Ureter (tissue), 1 donor: Measurements from ENCODE around the gene RPS8. TPM values are rescaled to one million over a fixed set of nuclear protein-coding genes. Genes with fewer than 3 reads are reported as not detected.
"Not testable (repeated sequence)": the region's sequence is repeated elsewhere in the genome, so short reads cannot be mapped to it uniquely, and the experiment has no call there.

ENCODE experiments used
- DNase-seq: peaks from one replicate; pipeline ENCODE4 v3.0.0-alpha.2; 2020; ENCODE audit warnings: low spot score
- total RNA-seq: library from RNA; stranded (reverse); gene quantifications from one replicate; pipeline ENCODE4 v1.2.4, GENCODE V29; 2023
- donor health status: DM: yes; HTN: yes; CAD: no.

The RPS8 gene
- 2,312 TPM for total RNA-seq

DNA sequence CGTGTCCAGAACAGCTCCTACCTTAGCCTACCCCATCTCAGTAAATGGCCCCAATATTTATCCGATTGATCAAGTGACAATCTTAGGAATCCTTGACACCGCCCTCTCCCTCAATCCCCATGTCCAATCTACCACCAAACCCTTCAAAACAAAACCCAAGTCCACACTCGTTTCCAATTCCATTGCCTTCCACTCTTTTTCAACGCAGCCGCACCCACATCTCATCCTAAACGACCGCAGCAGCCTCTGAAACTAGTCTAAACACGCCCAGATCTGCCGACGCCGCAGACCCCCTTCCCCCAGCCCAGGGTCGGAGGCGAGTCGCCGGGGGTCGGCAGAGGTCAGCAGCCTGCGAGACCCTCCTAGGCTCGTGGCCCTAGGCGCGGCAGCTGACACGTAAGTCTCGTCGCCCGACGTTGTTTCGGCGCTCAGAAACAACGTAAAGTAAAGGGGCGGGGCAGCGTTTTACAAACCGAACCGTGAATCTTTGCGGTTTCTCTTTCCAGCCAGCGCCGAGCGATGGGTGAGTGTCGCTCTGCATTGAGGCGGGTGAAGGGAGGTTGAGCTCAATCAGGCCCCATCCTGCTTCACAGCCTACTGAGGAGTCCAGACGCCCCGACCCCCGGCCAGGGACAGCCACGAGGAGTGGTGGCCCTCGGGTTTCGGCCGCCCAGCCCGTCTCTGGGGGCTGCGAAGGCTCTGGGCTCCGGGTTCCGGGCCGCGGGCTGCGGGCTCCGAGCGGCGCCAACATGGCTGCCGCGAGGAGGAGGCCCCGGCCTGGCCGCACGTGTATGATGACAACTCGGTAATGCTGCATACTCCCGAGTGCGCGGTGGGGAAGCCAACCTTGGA is at the start of gene RPS8:
Gene RPS8, plus strand, starts transcription at position 463 of the 852 bp plus-strand sequence. Its CDS starts 57 bp downstream, at position 520.
- DNase-seq, result peak; percentile 95

DNA sequence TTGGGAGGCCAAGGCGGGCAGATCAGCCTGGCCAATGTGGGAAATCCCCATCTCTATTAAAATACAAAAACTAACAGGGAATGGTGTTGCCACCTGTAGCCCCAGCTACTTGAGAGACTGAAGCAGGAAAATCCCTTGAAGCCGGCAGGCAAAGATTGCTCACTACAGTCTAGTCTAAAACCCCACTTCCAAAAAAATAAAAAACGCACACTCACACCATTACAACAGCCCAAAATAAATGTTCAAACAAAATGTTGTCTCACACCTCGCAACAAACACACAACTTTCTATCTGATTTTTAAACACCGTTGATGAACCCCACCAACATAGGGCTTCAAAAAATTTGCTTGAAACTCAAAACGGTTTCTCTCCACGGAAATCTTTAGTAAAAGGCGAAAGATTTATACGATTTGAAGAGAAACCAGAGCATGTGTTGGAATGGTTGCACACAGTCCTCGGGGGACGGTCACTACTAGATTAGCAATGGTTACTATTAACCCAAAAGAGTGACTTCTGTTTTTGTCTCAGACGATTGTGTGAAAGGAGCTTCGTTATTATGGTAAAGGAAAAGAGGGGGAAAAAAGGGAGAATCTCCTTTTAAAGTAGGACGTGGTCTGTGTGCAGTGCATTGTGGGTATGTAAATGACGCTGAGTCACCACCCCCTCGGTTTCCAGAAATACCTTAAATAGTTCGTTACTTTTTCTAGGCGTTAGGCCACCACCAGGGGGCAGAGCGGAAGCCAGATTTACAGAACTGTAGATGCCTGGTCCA is 44.4 kb upstream of the RPS8 start, which contains the start of gene RNU5D-1:
Gene RNU5D-1, minus strand, starts transcription at position 430 of the 772 bp plus-strand sequence.
- DNase-seq, result peak; percentile 96

DNA sequence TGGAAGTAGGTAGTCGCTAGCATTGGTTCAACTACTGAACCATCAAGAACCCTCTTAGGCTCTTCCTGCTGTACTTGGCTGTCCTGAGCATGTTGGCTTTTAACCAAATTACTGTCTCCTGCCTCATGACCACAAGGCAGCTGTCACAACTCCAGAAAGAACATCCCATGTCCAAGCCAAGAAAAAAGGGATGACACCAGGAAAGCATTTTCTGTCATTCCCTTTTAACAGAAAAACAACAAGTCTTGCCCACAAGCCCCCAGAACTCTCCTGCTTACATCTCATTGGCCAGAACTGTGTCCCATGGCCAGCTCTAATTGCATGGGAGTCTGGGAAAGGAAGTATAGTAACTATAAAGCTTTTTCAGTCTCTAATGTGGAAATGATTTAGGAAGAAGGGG is 42.0 kb upstream of the RPS8 start:
- DNase-seq, result no peak

DNA sequence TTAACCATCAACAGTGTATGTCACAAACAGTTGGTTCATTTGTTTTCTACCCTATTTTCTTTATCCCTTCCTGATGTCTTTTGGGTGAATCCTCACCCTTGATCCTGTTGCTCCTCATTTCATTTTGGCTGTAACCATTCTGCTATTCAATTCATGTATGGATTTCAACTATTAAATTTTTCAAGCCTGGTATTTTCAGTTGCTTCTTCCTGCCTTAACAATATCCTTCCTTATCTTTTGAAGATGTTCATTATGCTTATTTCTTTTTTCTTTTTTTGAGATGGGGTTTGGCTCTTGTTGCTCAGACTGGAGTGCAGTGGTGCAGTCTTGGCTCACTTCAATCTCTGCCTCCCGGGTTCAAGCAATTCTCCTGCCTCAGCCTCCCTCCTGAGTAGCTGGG is 41.6 kb upstream of the RPS8 start:
- DNase-seq, result no peak

DNA sequence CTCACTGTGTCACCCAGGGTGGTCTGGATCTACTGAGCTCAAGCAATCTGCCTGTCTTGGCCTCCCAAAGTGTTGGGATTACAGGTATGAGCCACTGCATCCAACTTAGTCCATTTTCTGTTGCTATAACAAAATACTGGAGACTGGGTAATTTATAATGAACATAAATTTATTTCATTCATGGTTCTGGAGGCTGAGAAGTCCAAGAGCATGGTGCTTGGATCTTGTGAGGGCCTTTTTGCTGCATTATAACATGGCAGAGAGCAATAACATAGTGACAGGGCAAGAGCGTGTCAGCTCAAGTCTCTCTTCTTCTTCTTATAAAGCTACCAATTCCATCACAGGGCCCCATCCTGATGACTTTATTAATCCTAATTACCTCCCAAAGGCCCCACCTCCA is 39.3 kb upstream of the RPS8 start:
- no peak for DNase-seq

DNA sequence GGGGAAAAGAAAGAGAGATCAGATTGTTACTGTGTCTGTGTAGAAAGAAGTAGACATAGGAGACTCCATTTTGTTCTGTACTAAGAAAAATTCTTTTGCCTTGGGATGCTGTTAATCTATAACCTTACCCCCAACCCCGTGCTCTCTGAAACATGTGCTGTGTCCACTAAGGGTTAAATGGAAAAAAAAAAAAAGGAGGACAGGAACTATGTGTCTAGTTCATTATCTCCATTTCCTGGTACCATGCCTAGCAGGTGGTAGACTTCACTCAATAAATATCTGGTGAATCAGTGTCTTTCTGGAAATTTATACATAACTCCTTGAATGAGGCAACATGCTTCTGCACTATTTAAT is 36.4 kb upstream of the RPS8 start:
- DNase-seq, result not testable (repeated sequence)

DNA sequence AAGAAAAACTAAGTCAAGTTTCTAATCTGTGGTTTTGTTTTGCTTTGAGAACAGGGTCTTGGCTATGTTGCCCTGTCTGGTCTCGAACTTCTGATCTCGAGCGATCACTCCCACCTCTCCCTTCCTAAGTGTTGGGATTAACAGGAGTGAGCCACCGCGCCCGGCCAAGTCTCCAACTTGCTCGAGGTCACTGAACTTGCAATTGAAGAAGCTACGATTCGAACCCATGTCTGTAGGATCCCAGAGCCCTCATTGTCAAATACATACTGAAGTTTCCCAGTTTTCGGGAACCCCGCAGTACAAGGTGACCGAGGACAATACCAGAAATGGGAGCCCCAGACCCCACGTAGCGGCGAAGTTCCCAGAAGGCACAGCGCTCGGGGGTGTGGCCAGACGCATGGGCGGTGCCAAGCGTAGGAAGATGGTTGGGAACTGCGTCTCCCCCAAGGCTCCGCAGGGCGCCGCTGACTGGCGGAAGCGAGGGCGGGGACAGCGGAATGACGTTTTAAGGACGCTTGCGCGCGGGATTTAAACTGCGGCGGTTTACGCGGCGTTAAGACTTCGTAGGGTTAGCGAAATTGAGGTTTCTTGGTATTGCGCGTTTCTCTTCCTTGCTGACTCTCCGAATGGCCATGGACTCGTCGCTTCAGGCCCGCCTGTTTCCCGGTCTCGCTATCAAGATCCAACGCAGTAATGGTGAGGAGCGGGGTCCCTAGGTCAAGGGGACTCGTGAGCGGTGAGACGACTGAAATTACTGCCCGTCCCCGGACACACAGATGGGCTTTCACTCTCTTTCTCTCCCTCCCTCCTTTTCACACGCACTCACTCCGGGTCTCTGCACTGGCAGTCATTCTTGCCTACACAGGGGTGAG is 35.8 kb upstream of the RPS8 start, which contains the start of gene KIF2C:
Gene KIF2C, plus strand, starts transcription at position 531 of the 872 bp plus-strand sequence. Its CDS starts 96 bp downstream, at position 627.
- DNase-seq, result peak; percentile 97

DNA sequence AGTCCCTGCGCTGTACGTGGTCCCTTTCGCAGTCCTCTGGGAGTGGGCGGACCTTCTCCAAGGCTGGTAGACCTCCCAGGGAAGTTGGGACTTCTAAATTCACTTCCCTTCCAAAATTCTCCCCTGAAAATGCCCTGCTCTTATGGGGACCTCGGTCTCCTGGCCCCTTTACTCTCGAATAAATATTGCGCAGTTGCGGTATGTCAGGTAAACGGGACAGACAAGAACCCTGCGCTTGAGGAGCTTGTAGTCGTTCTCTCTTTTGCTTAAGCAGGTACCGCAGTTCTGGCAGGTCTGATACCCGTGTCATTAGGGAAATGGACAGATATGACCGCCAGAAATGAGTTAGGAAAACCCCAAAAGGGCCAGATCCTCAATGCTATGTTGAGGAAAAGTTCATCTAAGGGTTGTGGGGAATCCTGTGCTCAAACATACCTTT is 35.1 kb upstream of the RPS8 start:
- no peak for DNase-seq

DNA sequence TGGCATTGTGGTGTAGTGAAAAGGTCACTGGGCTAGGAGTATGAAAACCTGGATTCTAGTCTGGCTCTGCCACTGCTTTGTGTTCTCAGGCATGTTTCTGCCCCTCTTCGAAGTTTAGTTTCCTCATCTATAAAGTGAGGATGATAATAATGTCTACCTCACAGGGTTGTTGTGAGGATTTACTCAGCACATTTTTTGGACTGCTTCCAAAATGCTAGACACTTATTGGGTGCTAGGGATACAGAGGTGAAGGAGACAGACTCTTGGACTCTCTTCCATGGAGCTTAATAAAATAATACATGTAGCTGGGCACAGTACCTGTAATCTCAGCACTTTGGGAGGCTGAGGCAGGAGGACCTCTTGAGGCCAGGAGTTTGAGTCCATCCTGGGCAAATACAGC is 32.1 kb upstream of the RPS8 start:
- DNase-seq, result no peak

DNA sequence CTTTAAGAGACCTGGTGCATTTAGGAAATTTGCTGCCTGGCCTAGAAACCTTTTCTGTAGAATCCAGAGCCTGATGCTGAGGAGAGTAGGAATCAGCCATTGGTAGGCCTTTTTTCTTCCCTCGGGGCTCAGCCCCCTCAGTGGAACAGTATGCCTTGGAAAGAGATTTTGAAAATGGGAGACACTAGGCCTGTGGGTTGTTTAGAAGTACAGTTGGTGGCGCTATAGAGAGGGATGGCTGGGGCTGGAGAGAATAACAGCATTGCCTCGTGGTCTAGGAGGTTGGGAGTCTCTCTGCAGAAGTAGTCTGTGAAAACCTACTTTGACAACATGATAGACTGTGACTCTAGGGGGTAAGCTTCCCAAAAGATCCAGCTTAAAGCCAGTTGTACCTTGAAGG is 27.5 kb upstream of the RPS8 start:
- no peak for DNase-seq

DNA sequence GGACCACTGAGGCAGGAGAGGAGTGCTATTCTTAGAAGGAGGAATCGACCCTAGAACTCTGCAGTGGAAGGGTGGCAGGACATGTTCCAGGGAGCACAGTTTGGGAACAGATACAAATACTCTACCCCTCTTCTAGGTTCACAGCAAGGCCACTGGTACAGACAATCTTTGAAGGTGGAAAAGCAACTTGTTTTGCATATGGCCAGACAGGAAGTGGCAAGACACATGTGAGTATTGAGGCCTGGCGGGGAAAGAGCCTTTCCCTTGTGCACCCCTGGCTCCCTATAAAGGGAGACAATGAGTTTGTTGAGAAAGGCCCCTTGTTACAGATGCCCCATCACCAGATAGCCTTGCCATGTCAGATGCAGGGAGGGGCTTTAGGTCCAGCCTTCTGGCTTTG is 17.9 kb upstream of the RPS8 start:
- no peak for DNase-seq

DNA sequence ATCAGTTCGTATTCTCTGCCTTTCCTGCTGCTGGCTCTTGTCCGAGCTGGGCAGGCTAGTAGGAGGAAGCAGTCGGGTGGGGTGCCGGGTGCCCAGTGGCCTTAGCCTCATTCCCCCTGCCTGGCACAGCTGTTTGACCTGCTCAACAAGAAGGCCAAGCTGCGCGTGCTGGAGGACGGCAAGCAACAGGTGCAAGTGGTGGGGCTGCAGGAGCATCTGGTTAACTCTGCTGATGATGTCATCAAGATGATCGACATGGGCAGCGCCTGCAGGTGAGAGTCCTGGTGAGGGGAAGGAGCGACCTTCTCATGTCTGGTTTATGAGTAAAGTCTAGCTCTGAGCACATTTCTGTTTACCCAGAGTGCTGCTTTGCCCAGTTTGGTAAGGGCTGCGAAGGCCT is 16.3 kb upstream of the RPS8 start:
- no peak for DNase-seq

DNA sequence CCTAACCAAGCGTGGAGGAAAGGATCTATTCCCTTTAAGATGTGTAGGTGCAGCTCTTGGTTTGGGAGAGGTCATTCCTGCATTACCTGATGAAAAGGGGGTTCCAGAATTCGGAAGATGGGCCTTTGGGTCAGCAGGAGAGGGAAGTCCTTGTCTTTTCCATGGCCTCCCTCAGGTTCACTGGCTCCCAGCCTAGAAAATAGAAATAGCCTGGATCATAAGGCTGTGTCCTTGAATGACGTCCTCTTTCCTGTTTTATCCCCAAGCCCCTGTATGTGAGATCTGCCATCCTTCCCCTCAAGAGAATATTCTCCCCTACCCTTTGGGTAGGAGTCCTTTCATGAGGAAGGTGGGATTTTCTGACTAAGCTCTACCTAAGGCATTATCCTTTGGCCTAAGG is 14.5 kb upstream of the RPS8 start:
- no peak for DNase-seq

DNA sequence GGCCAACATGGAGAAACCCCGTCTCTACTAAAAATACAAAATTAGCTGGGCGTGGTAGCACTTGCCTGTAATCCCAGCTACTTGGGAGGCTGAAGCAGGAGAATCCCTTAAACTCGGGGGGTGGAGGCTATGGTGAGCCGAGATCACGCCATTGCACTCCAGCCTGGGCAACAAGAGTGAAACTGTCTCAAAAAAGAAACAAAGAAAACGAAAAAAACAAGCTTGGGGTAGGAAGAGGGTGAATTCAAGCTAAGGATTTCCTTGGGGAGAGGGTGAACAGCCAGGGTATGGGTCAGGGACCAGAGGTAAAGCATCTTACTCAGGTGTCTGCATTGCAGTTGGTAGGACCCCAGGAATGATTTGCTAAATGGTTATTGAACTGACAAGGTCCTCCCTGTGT is 8.9 kb upstream of the RPS8 start:
- not testable (repeated sequence) for DNase-seq

DNA sequence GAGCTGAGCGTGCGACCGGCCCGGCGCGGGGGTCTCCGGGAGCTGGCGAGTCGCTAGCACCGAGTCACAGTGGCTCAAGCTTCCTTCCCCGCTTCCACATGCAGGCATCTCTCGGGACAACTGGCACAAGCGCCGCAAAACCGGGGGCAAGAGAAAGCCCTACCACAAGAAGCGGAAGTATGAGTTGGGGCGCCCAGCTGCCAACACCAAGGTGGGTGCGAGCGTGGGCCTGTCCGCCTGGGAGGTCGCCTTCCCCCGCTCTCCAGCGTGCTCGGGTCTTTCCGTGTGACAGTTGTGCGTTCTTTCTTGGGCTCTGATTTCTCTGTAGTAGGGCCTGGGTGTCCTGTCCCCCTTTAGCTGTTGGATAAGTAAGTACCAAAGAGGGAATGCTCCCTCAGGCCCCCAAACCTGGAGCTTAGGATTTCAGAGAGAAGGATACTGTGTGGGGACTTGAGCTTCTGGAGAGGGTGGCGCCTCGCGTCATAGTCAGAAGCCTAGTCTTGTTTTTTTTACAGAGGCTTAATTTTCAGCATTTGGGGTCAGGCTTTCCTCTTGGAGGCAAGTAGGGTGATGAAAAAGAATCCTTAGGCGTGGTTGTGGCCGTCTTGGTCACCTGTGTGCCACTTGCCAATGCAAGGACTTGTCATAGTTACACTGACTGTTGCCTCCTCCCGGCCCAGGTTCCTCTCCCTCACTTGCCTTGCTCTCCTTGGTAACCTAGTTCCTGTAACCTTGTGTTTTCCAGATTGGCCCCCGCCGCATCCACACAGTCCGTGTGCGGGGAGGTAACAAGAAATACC is 790 bp downstream of the RPS8 start:
- DNase-seq, result peak; percentile 64

DNA sequence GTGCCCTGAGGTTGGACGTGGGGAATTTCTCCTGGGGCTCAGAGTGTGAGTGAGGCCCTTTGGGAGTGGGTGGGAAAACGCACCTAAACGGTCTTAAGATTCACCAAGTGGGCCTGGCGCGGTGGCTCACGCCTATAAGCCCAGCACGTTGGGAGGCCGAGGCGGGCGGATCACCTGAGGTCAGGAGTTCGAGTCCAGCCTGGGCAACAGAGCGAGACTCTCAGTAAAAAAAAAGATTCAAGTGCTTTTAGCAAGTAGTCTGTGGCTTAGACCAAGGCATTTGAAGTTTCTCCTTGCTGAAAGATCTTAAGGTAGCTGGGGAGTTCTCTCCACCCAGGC is 1.4 kb downstream of the RPS8 start:
- DNase-seq, result no peak

DNA sequence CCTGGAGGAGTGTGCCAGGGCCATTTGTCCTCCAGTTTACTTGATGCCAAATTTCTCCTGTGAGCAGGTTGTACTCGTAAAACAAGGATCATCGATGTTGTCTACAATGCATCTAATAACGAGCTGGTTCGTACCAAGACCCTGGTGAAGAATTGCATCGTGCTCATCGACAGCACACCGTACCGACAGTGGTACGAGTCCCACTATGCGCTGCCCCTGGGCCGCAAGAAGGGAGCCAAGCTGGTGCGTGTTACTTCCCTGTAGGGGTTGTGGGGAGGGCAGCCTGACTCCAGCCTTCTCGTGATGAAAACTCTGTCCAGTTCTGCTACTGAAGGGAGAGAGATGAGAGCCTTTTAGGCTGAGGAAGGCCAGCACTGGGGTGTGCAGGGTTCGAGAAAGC is 2.2 kb downstream of the RPS8 start:
- no peak for DNase-seq

DNA sequence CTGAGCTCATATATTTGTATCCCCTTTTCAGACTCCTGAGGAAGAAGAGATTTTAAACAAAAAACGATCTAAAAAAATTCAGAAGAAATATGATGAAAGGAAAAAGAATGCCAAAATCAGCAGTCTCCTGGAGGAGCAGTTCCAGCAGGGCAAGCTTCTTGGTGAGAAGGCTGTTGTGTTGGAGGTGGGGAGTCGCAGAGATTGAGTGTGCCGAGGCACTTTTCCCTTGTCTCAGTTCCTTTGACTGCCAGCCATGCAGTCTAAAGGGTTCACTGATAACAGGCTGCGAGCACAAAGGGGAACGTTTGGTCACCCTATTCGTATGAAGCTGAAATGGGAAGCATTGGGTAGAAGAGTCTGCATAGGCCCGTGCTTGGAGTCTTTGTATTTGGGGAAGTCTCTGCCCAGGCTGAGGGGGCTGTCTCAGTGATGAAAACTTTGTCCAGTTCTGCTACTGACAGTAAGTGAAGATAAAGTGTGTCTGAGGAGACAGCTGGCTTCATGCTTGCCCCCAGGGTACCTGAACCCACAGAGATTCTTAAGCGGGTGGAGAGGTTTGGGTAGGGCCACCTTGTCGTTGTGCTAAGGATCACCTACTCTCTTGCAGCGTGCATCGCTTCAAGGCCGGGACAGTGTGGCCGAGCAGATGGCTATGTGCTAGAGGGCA is 2.8 kb downstream of the RPS8 start:
- DNase-seq, result no peak

DNA sequence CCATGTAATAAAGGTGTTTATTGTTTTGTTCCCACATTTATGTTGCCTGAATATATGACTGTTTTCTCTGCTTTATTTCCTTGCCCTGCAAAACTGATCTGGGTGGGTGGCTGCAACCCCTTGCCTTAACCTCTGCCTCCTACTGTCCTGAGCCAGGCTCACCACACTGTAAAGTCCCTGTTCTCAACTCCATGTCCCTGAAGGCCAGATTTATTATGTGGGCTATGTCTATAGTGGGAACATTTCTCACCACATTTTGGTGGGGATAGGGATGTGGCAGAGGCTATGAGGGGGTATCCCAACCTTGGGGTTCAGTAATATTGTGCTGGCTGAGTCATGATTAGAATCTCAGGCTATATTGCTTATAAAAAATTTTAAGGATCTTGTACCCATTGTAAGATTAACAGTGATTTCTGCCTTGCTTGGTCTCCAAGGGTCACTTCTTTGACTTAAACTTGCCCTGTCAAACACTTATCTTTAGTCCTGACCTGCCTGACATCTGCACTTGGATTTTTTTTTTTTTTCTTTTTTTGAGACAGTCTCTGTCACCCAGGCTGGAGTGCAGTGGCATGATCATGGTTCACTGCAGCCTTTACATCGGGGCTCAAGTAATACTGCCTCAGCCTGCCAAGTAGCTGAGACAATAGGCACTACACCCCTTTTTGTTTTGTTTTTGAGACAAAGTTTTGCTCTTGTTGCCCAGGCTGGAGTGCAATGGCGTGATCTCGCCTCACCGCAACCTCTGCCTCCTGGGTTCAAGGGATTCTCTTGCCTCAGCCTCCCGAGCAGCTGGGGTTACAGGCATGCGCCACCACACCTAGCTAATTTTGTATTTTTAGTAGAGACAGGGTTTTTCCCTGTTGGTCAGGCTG is 3.6 kb downstream of the RPS8 start:
- DNase-seq, result no peak
